Measurements from ENCODE around the gene MYO9B.
"Not testable (repeated sequence)": the region's sequence is repeated elsewhere in the genome, so short reads cannot be mapped to it uniquely, and the experiment has no call there.

Gene MYO9B

DNA sequence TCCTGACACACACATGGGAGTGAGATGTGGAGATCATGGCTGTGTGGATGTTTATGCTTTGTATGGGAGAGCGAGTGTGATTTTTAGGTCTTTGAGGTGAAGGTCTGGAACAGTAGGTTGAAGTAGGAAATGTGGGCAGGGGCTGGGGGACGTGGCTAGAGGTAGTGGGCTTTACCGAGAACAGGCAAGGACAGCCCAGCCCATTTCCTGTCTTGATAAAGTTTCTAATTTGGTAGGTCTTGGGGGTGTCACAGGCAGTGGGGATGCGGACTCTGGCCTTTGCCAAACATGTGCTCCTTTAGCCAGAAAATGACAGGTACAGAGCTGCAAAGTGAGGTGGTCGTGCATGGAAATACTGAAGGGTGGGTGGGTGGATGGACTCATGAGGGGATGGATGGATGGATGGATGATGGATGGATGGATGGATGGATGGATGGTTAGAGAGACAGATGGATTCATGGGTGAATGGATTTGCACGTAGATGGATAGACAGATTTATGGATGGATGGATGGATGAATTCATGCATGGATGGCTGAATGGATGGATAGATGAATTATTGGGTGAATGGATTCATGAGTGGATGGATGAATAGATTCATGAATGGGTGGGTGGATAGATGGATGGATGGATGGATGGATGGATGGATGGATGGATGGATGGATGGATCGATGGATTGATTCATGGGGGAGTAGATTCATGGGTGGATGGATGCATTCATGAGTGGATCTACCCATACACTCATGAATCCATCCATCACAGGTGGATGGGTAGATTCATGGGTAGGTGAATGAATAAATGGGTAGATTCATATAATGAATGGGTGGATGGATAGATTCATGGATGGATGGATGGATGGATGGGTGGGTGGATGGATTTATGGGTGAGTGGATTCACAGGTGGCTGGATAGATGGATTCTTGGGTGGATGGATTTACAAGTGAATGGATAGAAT lies 70.2 kb downstream of the MYO9B start:
- no peak for DNase-seq (ENCODE audit: low spot score)

DNA sequence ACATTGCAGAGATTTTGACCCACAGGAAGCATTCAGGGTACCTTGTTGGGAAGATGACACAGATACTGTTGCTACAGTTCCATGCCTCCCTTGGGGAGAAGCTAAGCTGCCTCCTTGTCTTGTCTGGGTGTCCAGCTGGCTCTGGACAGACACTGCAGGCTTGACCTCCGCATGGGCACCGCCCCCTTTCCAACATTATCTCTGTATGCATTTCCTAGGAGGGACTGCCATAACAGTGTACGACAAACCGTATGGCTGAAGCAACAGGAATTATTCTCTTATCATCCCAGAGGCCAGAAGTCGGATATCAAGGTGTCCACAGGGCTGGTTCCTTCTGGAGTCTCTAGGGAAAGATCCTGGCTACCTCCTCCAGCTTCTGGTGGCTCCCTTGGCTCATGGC lies 72.6 kb downstream of the MYO9B start:
- no peak for DNase-seq (ENCODE audit: low spot score)

DNA sequence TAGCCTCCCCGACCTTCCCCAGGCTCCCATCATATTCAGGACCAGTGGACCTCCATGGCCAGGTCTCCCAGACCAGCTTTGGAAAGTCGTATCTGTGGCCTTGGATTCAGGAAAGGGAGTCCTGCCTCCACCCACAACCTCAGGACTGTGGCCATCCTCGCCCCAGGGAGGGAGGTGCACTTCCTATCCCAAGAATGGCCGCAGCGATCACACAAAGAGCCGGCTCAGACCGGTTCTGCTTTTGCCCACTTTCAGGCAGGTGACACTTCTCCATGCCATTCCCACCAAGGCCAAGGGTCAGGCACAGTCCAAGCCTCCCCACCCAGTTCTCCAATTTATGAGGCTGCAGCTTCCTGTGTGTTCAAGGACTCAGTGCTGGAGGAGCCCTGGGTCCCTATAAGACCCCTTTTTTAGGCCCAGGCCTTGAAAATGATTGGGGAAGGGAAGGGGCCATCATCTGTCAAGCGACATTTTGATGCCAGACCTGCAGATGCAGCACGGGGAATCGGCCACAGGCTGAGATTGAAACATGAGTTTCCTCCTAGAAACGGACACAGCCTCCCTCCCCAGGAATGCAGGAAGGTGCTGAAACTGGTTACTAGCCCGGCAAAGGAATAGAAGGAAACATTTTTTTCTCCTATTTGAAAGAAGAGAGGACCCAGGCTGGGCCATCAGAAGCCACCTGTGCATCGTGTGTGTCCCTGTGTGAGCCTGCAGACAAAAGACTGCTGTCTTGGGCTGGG lies 74.0 kb downstream of the MYO9B start:
- DNase-seq (ENCODE audit: low spot score) = no peak

DNA sequence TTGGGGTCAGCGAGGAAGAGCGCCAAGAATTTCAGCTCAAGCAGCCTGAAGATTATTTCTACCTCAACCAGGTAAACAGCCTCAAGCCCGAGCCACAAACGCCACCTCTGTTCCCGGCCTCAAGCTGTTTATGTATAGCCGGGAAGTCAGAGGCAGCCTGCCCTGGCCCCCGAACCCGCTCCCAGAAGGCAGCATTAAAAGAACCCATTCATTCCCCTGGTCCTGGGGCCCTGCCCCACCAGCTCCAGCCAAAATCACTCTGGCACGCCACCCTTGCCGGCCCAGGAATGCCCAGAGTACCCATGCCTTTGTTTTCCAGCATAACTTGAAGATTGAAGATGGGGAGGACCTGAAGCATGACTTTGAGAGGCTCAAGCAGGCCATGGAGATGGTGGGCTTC lies 78.4 kb downstream of the MYO9B start:
- no peak for DNase-seq (ENCODE audit: low spot score)

DNA sequence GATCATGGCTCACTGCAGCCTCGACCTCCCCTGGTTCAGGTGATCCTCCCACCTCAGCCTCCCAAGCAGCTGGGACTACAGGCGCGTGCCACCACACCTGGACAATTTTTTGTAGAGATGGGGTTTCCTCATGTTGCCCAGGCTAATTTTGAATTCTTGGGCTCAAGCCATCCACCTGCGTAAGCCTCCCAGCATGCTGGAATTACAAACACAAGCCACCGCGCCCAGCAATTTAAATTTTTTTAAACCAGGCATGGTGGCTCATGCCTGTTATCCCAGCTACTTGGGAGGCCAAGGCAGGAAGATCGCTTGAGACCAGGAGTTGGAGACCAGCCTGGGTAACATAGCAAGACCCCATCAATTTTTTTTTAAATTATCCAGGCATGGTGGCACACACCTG lies 79.7 kb downstream of the MYO9B start:
- no peak for DNase-seq (ENCODE audit: low spot score)

DNA sequence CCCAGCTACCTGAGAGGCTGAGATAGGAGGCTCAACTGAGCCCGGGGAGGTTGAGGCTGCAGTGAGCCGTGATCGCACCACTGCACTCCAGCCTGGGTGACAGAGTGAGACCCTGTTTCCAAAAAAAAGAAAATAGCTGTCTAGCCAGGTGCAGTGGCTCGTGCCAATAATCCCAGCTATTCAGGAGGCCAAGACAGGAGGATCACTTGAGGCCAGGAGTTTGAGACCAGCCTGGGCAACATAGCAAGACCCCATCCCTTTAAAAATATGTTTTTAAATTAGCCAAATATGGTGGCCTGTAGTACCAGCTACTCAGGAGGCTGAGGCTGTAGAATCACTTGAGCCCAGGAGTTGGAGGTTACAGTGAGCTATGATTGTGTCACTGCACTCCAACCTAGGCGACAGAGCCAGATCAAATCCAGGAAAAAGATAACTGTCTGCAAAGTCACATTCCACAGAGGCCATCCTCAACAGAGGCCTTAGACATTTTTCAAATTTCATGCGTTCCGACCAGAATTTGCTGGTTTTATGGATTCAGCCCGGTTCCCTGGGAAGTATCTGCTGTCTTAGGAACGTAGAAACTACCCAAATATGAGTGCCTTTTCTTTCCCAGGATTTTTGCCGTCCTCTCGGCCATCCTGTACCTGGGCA lies 80.8 kb downstream of the MYO9B start:
- DNase-seq (ENCODE audit: low spot score) = no peak

DNA sequence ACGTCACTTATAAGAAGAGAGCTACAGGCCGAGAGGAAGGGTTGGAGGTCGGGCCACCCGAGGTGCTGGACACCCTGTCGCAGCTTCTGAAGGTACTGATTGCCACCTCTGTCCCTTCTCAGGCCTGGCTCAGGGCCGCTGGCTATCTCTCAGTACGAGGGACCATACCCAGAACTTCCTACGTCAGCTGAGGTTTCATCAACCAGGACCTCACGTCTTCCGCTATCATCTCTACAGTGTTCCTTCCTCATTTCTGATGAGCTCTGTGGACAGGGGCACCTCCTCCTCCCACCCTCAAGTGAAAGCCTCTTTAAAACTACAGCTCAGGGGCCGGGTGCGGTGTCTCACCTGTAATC lies 81.3 kb downstream of the MYO9B start:
- no peak for DNase-seq (ENCODE audit: low spot score)

DNA sequence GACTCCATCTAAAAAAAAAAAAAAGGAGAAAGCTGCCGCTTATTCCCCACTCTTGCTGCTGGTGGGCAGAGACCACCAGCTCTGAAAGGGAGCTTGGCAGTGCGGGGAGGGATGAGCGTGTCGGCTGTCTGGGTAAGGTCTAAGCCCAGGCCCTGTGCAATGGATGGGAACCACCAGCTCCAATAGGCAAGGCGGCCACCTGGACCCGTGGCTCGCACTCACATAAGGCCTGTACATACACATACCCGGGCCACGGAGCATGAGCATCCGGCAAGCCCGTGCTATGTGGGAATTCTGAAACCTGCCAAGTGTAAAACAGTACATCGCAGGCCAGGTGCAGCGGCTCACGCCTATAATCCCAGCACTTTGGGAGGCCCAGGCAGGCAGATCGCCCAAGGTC lies 83.0 kb downstream of the MYO9B start:
- DNase-seq (ENCODE audit: low spot score) = no peak

DNA sequence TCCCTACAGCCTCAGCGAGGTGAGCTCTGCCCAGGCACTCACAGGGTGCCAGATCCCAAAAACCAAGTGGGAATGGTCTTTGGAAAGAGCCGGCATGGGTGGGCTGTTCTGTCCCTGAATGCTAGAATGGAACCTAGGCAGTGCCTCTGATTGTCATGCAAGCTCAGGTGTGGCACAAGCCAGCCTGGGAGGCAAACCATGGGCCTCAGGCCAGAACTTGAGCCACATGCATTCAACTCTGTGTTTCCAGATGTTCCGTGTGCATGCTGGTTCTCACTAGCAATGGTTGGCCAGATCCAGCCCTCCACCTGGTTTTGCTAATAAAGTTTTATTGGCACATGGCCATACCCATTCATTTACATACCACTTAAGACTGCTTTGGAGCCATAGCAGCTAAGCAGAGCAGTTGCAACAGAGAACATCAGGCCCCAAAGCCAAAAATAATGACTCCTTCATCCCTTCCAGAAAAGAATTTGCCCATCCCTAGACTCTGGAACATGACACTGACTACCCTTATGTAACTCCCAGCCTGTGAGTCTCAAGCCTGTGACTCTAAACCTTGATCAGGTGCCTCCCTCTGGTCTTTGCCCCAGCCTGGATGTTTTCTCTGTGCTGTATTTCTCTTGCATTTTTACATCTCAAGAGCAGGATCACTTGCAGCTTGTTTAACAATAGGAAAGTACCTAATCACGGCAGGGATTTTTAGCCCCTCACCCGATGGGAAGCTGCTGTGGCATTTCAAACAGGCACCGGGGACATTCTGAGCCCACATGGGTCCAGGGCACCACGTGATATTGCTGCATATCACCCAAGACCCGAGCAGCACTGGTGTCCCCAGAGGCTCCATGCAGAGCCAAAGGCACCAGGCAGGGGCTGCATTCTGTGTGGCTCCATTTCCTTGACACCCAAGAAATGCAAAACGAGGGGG lies 84.2 kb downstream of the MYO9B start:
- DNase-seq (ENCODE audit: low spot score) = no peak

DNA sequence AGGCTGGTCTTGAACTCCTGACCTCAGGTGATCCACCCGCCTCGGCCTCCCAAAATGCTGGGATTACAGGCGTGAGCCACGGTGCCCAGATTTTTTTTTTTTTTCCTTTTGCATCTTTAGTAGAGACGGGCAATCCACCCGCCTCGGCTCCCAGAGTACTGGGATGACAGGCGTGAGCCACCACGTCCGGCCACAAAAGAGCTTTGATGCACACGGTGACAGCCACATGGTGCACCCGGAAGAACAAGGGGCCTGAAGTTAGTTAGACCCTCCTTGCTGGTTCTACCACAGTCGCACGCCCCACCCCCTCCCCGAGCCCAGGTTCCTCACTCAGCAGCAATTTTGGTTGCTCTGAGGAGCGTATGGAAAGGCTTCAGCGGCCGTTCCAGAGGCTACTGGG lies 85.3 kb downstream of the MYO9B start:
- no peak for DNase-seq (ENCODE audit: low spot score)

DNA sequence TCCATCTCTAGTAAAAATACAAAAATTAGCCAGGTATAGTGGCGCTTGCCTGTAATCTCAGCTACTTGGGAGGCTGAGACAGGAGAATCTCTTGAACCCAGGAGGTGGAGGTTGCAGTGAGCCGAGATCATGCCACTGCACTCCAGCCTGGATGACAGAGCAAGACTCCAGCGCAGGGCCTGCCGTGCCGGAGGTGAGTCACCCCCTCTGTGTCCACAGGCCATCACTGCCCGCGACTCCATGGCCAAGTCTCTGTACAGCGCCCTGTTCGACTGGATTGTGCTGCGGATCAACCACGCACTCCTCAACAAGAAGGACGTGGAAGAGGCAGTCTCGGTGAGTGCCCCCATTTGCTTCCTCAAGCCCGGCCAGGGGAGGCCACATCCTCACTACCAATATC lies 86.6 kb downstream of the MYO9B start:
- DNase-seq (ENCODE audit: low spot score) = not testable (repeated sequence)

DNA sequence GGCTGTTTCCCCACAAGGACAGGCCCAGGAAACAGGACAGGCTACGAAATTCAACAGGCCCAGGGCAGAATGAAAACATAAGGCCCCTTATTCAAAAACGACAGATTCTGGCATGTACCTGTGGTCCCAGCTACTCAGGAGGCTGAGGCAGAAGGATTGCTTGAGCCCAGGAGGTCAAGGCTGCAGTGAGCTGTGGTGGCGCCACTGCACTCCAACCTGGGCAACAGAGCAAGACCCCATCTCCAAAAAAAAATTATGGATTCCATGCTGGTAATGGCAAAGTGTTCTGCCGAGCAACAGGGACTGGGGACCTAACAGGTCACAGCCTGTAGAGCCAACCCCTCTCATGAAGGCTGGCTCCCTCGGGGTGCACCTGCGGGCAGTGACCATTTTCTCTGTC lies 87.0 kb downstream of the MYO9B start:
- no peak for DNase-seq (ENCODE audit: low spot score)

DNA sequence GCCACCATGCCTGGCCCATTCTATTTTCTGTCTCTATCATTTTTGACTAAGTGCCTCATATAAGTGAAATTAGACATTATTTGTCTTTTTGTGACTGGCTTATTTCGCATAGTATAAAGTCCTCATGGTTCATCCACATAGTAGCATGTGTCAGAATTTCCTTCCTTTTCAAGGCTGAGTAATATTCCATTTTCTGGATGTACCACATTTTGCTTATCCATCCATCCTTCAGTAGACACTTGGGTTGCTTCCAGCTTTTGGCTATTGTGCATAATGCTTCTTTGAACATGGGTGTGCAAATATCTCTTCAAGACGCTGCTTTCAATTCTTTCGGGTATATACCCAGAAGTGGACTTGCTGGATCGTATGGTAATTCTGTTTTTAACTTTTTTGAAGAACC lies 88.1 kb downstream of the MYO9B start:
- DNase-seq (ENCODE audit: low spot score) = no peak

DNA sequence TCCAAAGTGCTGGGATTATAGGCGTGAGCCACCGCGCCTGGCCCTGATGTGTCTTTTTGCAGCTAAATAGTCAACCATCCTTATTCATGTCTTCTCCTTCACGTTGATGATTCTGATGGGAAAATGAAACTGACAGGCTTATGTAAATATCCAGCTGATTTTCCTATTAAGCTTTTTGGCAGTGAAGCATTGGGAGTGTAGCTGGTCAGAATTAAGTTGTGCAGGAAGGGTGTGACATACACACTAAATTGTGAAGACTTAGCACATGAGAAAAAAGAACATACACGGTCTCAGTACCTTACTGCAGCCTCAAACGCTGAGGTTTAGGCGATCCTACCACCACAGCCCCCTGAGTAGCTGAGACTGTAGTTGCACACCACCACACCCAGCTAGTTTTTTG lies 89.1 kb downstream of the MYO9B start:
- no peak for DNase-seq (ENCODE audit: low spot score)

DNA sequence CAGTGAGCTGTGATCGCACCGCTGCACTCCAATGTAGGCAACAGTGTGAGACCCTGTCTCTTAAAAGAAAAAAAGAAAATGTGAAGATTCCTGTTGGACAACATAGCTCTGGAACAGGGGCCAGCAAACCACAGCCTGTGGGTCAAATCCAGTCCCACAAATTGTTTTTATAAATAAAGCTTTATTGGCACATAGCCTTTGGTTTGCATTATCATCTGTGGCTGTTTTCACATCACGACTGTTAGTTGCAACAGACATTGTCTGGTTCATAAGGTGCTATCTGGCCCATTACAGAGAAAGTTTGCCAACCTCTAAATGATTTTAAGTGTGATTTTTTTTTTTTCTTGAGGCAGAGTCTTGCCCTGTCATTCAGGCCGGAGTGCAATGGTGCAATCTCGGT lies 90.1 kb downstream of the MYO9B start:
- DNase-seq (ENCODE audit: low spot score) = no peak

DNA sequence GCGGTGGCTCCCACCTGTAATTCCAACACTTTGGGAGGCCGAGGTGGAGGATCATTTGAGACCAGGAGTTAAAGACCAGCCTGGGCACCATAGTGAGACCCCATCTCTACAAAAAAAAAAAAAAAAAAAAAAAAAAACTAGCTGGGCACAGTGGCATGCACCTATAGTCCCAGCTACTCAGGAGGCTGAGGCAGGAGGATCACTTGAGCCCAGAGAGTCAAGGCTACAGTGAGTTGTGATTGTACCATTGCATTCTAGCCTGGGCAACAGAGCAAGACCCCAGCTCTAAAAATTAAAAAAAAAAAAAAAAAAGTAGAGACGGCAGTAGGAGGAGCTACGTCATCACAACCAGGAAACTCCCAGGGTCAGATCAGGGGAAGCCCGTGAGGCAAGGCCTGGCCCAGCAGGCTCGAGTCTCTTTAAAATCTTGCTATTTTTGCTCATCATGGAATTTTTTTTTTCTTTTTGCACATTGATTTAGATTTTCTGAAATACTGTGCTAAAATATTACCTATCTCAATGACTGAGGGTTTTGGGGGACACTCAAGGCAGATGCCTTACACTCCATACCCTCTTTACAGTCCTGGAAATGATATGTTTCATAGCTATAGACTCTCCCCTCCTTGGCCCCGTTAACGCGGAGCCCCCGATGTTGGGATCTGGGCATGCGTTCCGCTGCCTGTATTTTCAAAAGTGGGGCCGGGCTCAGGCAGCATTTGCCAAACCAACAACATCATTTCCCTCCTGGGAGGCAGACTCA lies 95.1 kb downstream of the MYO9B start:
- no peak for DNase-seq (ENCODE audit: low spot score)

DNA sequence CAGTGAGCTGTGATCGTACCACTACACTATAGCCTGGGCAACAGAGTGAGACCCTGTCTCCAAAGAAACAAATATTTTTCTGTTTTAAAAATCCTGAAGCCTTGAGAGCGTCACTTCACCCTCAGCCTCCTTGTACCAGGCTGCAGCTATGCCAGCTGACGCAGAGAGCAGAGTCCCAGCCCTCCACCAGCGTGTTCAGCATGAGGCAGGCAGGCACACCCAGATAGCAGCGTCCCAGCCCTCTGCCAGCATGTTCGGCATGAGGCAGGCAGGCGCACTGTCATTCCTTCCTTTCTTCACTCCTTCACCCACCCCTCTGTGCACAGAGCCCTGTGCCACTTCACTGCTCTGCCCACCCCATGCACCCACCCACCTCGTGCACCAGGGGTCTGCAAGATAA lies 96.3 kb downstream of the MYO9B start:
- no peak for DNase-seq (ENCODE audit: low spot score)

DNA sequence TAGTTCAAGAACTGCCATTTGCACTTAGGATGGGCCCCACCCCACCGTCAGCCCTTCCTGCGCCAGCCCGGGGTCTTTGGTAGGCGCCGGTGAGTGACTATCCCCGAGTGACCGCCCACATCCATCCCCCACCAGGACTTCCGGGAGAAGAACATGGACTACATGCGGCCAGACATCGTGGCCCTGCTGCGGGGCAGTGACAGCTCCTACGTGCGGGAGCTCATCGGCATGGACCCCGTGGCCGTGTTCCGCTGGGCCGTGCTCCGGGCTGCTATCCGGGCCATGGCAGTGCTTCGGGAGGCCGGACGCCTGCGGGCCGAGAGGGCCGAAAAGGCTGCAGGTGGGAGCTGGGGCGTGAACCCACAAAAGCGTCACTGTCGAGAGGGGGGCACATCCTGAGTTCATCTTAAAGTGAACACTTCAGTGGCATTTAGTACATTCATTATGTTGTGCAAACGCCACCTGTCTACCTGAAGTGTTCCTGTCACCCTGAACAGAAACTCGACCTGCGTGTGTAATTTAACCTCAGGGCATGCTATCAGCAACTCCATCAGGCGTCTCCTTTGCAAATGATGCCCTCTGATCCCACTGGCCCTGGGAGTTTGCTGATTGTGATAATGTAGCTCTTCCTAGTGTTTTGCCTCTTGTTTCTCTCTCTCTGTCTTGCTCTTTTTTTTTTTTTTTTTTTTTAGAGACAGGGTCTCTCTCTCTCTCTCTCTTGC lies 97.2 kb downstream of the MYO9B start:
- DNase-seq (ENCODE audit: low spot score) = no peak

DNA sequence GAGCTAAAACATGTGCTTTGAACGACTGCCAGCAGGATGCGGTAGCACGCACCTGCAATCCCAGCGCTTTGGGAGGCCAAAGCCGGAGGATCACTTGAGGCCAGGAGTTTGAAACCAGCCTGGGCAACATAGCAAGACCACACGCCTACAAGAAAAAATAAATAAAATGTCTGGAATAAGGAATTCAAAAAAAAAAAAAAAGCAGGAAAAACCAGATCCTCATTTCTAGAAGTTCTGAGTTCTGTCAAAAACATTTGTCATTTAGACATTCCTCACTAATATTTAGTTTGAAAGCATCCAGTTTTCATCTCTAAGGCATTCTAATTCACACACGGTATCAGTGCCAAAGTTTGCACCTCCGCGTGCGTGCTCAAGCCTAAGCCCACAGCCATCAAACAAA lies 102.7 kb downstream of the MYO9B start:
- no peak for DNase-seq (ENCODE audit: low spot score)

DNA sequence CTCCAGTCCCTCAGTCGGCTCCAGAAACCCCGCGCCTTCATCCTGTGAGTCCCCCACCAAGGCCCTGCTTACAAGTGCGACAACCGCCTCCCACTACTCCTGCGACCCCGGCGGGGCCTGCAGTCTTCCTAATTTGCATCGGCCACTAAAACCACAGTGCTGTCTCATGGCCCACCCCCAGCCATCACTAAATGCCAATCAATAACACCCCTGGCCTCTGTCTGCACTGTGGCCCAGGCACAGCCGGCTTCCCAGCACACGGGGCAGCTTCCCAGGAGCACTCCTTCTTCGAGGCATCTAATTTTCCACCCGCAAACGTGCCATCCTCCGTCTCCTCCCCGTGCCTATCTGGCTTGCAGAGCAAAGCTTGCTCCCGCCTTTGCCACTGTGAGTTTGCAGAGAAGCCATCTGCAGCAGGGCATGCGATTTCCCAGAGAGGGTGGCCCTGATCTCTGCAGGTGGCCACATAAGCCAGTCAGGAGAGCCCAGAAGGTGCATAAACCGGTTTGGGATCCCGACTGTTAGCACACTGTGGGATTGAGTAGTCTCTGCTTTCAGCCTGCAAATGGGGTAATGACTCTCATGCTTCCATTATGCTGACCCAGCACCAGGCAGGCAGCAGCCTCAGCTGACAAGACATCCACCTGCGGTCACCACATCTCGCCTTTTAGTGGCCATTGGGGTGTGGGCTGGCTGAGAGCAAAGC lies 105.6 kb downstream of the MYO9B start:
- no peak for DNase-seq (ENCODE audit: low spot score)
